ENCODE measurements around the gene CACHD1. TPM values are rescaled to one million over a fixed set of nuclear protein-coding genes. Genes with fewer than 3 reads are reported as not detected.
"Not testable (repeated sequence)": the region's sequence is repeated elsewhere in the genome, so short reads cannot be mapped to it uniquely, and the experiment has no call there.

CACHD1 gene
- total and polyA plus RNA-seq, 8 donors = 1.4 to 22.8 (median 4.8) TPM

- DNase-seq = no peak
- Histone ChIP-seq H3K27ac (no peak overlapping the region), H3K9me3 (no peaks in the 10 kb centered on the region), H3K4me1 (no peaks in the 10 kb centered on the region), H3K36me3 (no peaks in the 10 kb centered on the region), H3K27me3 (no peaks in the 10 kb centered on the region), H3K4me3 (no peak overlapping the region)
- WGBS, 5 donors = 79 to 95% (median 90%) methylated on average over 1 of the region's 1 CpG
- intact Hi-C loops (cut with DNase I; ENCODE audit: low total_unique reads) = no loop called here
- TF ChIP-seq POLR2AphosphoS5 (IDR thresholded peaks at IDR 0.05) = no peak
Observed at GRCh38 chr1:64727861-64728260, 257.9 kb downstream of the CACHD1 start.

- Histone ChIP-seq H3K36me3 (no peaks in the 10 kb centered on the region), H3K9me3 (no peaks in the 10 kb centered on the region), H3K27me3 (no peaks in the 10 kb centered on the region), H3K4me3 (no peak overlapping the region), H3K4me1 (no peaks in the 10 kb centered on the region), H3K27ac (no peak overlapping the region)
- intact Hi-C loops (cut with DNase I; ENCODE audit: low total_unique reads) = no loop called here
- DNase-seq = no peak
- WGBS, 5 donors = 70 to 79% (median 76%) methylated on average over 3 of the region's 3 CpGs
- TF ChIP-seq EP300 (IDR thresholded peaks at IDR 0.05) = no peak
Observed at GRCh38 chr1:64733581-64734286, 263.8 kb downstream of the CACHD1 start.

- TF ChIP-seq POLR2AphosphoS5 (IDR thresholded peaks at IDR 0.05) = no peak
- no peak for TF ChIP-seq EP300 (IDR thresholded peaks at IDR 0.05)
- no peak for TF ChIP-seq CTCF (IDR thresholded peaks at IDR 0.05)
- TF ChIP-seq POLR2A (IDR thresholded peaks at IDR 0.05) = no peak
- 51 to 74% (median 64%) methylated on average over 3 of the region's 3 CpGs for WGBS, 5 donors
- Histone ChIP-seq H3K9me3 (no peaks in the 10 kb centered on the region), H3K4me1 (no peaks in the 10 kb centered on the region), H3K27ac (no peak overlapping the region), H3K4me3 (no peak overlapping the region), H3K27me3 (no peaks in the 10 kb centered on the region), H3K36me3 (no peaks in the 10 kb centered on the region)
- DNase-seq = no peak
- intact Hi-C loops (cut with DNase I; ENCODE audit: low total_unique reads) = no loop called here
Observed at GRCh38 chr1:64734287-64734652, 264.3 kb downstream of the CACHD1 start.

GRCh38 chr1:64740687-64741086 is 270.8 kb downstream of the CACHD1 start:
- H3K27me3 ChIP-seq; DNase-seq; intact Hi-C loops (cut with DNase I; ENCODE audit: low total_unique reads); H3K4me3 ChIP-seq; H3K36me3 ChIP-seq; H3K9me3 ChIP-seq; H3K27ac ChIP-seq: not testable (repeated sequence)
- H3K4me1 ChIP-seq = peaks cover 0 to 10% (median 5%) of the 10 kb centered on the region in 4 donors
- 94 to 100% (median 96%) methylated on average over 1 of the region's 1 CpG for WGBS, 5 donors

Small RNAs within 50 kb of the gene (small RNA-seq; reads per million reads assigned to genes)
- gene MIR4794 = 0 reads per million in 4 donors
